Measurements from ENCODE around the gene C6orf62. TPM values are rescaled to one million over a fixed set of nuclear protein-coding genes. Genes with fewer than 3 reads are reported as not detected.

The C6orf62 gene
- total and polyA plus RNA-seq, 4 donors: 29.6 to 58.6 (median 49.4) TPM

DNA sequence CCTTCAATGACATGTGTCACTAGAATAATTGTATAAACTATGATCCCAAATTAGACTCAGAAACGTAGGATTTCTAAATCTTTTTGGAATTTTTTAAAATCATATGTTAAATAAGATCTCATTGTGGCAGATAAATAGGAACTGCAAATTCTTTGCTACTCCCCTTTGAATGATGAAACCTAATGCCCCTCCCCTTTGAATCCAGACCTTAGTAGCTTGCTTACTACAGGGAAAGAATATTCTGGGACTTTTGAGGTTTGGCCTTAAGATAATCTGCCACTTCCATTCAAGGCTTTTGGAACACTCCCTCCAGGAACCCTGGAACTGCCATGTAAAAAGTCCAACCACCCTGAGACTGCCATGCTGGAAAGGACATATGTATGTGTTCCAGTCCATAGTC, 59.4 kb downstream of the C6orf62 start:
- Histone ChIP-seq H3K4me3 (ENCODE audit: low read depth in 1 of 3, low read length in 3 of 3) (no peak overlapping the region), H3K27me3 (ENCODE audit: control insufficient read depth in 4 of 4, insufficient read depth in 4 of 4, low read length in 3 of 4) (no peaks in the 10 kb centered on the region), H3K4me1 (ENCODE audit: control insufficient read depth in 4 of 4, insufficient read depth in 4 of 4, low read length in 3 of 4) (peaks cover 3 to 17% (median 16%) of the 10 kb centered on the region in 4 donors), H3K36me3 (ENCODE audit: control insufficient read depth in 4 of 4, insufficient read depth in 3 of 4, low read depth in 1 of 4, low read length in 3 of 4) (peaks cover 0 to 6% (median 1%) of the 10 kb centered on the region in 4 donors), H3K27ac (ENCODE audit: low read depth in 1 of 2, low read length in 2 of 2) (no peak overlapping the region), H3K9ac (ENCODE audit: low read depth in 1 of 2, low read length in 2 of 2) (no peak overlapping the region), H3K9me3 (ENCODE audit: control insufficient read depth in 4 of 4, low read length in 3 of 4) (no peaks in the 10 kb centered on the region)
- 81% methylated on average over 1 of the region's 1 CpG for WGBS
- no peak for TF ChIP-seq FOXA2 (IDR thresholded peaks at IDR 0.05)
- no peak for TF ChIP-seq HNF4G (IDR thresholded peaks at IDR 0.05)
- no peak for TF ChIP-seq FOXA1 (IDR thresholded peaks at IDR 0.05)
- TF ChIP-seq, protein P1, sequence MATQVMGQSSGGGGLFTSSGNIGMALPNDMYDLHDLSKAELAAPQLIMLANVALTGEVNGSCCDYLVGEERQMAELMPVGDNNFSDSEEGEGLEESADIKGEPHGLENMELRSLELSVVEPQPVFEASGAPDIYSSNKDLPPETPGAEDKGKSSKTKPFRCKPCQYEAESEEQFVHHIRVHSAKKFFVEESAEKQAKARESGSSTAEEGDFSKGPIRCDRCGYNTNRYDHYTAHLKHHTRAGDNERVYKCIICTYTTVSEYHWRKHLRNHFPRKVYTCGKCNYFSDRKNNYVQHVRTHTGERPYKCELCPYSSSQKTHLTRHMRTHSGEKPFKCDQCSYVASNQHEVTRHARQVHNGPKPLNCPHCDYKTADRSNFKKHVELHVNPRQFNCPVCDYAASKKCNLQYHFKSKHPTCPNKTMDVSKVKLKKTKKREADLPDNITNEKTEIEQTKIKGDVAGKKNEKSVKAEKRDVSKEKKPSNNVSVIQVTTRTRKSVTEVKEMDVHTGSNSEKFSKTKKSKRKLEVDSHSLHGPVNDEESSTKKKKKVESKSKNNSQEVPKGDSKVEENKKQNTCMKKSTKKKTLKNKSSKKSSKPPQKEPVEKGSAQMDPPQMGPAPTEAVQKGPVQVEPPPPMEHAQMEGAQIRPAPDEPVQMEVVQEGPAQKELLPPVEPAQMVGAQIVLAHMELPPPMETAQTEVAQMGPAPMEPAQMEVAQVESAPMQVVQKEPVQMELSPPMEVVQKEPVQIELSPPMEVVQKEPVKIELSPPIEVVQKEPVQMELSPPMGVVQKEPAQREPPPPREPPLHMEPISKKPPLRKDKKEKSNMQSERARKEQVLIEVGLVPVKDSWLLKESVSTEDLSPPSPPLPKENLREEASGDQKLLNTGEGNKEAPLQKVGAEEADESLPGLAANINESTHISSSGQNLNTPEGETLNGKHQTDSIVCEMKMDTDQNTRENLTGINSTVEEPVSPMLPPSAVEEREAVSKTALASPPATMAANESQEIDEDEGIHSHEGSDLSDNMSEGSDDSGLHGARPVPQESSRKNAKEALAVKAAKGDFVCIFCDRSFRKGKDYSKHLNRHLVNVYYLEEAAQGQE (IDR thresholded peaks at IDR 0.05): no peak
- no peak for DNase-seq (ENCODE audit: low spot score)

DNA sequence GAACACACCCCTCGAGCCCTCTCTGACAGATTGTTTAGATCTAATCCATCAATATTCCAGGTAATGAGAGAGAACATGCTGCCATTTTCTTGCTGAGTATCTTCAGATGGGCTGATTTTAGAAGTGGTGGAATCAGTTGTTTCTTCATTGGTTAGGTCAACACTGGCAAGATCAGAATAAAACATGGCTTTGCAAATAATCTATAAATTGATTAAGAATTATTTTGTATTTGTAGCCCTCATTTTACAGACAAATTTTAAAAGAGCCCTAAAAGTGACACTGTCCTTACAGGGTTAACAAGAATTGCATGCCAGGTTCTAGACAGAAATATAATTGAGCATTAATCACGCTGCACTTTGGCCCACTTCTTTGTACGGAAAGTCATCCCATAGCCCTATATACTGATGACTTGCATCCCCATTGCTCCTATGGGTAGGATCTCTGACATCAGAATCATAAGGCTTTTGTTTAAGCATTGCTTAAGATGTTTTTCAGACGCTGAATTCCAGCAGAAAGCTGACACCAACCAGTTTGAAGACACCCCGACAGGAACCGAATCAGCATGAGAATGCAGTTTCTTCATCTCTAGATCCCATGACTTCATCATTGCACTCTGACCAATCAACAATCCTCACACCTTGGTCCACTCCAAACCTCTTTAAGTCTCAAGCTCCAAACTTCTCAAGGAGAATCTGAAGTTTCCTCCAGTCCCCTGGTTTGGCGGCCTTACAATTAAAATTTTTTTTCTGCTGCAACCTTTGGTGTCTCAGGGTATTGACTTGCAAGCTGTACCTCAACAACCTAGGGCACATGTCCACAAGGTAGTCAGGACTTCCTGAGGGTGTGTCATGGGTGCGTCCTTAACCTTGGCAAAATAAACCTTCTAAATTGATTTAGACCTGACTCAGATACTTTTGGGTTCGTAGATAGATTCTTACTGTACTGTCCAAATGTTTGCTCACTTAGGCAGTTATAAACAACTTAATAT, 60.1 kb downstream of the C6orf62 start:
- no peak for DNase-seq (ENCODE audit: low spot score)
- TF ChIP-seq NR2F2 (IDR thresholded peaks at IDR 0.05) (no peak), SP1 (IDR thresholded peaks at IDR 0.05) (no peak), FOXA2 (IDR thresholded peaks at IDR 0.05) (no peak), JUND (IDR thresholded peaks at IDR 0.05) (no peak)
- TF ChIP-seq, protein P2, sequence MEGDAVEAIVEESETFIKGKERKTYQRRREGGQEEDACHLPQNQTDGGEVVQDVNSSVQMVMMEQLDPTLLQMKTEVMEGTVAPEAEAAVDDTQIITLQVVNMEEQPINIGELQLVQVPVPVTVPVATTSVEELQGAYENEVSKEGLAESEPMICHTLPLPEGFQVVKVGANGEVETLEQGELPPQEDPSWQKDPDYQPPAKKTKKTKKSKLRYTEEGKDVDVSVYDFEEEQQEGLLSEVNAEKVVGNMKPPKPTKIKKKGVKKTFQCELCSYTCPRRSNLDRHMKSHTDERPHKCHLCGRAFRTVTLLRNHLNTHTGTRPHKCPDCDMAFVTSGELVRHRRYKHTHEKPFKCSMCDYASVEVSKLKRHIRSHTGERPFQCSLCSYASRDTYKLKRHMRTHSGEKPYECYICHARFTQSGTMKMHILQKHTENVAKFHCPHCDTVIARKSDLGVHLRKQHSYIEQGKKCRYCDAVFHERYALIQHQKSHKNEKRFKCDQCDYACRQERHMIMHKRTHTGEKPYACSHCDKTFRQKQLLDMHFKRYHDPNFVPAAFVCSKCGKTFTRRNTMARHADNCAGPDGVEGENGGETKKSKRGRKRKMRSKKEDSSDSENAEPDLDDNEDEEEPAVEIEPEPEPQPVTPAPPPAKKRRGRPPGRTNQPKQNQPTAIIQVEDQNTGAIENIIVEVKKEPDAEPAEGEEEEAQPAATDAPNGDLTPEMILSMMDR (IDR thresholded peaks at IDR 0.05; ENCODE audit: low read depth, low read length, missing input control): no peak
- TF ChIP-seq, protein P3, sequence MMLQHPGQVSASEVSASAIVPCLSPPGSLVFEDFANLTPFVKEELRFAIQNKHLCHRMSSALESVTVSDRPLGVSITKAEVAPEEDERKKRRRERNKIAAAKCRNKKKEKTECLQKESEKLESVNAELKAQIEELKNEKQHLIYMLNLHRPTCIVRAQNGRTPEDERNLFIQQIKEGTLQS (IDR thresholded peaks at IDR 0.05): no peak
- H3K36me3 ChIP-seq (ENCODE audit: control insufficient read depth in 4 of 4, insufficient read depth in 3 of 4, low read depth in 1 of 4, low read length in 3 of 4): peaks cover 0 to 7% (median 2%) of the 10 kb centered on the region in 4 donors
- H3K4me3 ChIP-seq (ENCODE audit: low read depth in 1 of 3, low read length in 3 of 3): no peak overlapping the region
- peaks cover 3 to 11% (median 10%) of the 10 kb centered on the region in 4 donors for H3K4me1 ChIP-seq (ENCODE audit: control insufficient read depth in 4 of 4, insufficient read depth in 4 of 4, low read length in 3 of 4)
- no peak overlapping the region for H3K27ac ChIP-seq (ENCODE audit: low read depth in 1 of 2, low read length in 2 of 2)
- H3K9ac ChIP-seq (ENCODE audit: low read depth in 1 of 2, low read length in 2 of 2): no peak overlapping the region
- H3K27me3 ChIP-seq (ENCODE audit: control insufficient read depth in 4 of 4, insufficient read depth in 4 of 4, low read length in 3 of 4): no peaks in the 10 kb centered on the region
- H3K9me3 ChIP-seq (ENCODE audit: control insufficient read depth in 4 of 4, low read length in 3 of 4): no peaks in the 10 kb centered on the region
- WGBS: 84% methylated on average over 9 of the region's 9 CpGs

DNA sequence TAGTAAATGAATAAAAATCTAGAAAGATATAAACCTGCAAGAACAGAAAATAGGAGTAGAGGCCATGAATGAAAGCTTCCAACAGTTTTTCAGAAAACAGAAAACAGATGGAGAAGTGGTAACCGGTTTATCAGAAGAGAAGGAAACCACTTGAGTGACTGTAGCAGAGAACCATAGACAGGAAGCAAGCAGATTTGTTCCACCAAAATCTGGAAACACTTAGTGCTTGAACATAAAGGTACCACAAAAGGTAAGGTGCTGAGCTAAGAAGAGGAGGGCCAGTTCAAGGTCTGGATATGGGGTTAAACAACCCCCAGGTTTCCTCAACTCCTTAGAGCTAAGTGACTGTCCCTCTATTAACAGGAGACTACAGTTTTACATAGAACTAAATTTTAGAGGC, 63.7 kb downstream of the C6orf62 start:
- H3K4me3 ChIP-seq (ENCODE audit: low read depth in 1 of 3, low read length in 3 of 3): no peak overlapping the region
- H3K9me3 ChIP-seq (ENCODE audit: control insufficient read depth in 4 of 4, low read length in 3 of 4): no peaks in the 10 kb centered on the region
- WGBS: 79% methylated on average over 1 of the region's 1 CpG
- no peaks in the 10 kb centered on the region for H3K4me1 ChIP-seq (ENCODE audit: control insufficient read depth in 4 of 4, insufficient read depth in 4 of 4, low read length in 3 of 4)
- no peak overlapping the region for H3K9ac ChIP-seq (ENCODE audit: low read depth in 1 of 2, low read length in 2 of 2)
- no peaks in the 10 kb centered on the region for H3K27me3 ChIP-seq (ENCODE audit: control insufficient read depth in 4 of 4, insufficient read depth in 4 of 4, low read length in 3 of 4)
- no peak overlapping the region for H3K27ac ChIP-seq (ENCODE audit: low read depth in 1 of 2, low read length in 2 of 2)
- no peak for TF ChIP-seq RXRA (IDR thresholded peaks at IDR 0.05)
- H3K36me3 ChIP-seq (ENCODE audit: control insufficient read depth in 4 of 4, insufficient read depth in 3 of 4, low read depth in 1 of 4, low read length in 3 of 4): peaks cover 2 to 27% (median 24%) of the 10 kb centered on the region in 4 donors
- no peak for DNase-seq (ENCODE audit: low spot score)

Other genes starting within 250 kb of the C6orf62 start
- gene GPLD1, start 229.6 kb downstream of the C6orf62 start, total RNA-seq: 10 to 100 TPM; 24.0 to 62.0 TPM
- gene GPLD1, start 229.6 kb downstream of the C6orf62 start, polyA plus RNA-seq: 10 to 100 TPM; 15.5 to 20.5 TPM
- gene ALDH5A1, start 224.2 kb downstream of the C6orf62 start, total RNA-seq: 10 to 100 TPM; 19.8 to 26.8 TPM
- gene ALDH5A1, start 224.2 kb downstream of the C6orf62 start, polyA plus RNA-seq: 10 to 100 TPM; 18.2 to 19.5 TPM
- gene KIAA0319, start 73.0 kb downstream of the C6orf62 start, total RNA-seq: under 1 TPM in 1 of 2 donors, not detected in 1; under 0.01 TPM
- under 1 TPM in 1 of 2 donors, not detected in 1; 0.01 TPM for gene KIAA0319, start 73.0 kb downstream of the C6orf62 start, polyA plus RNA-seq
- gene TDP2, start 52.3 kb downstream of the C6orf62 start, total RNA-seq: 10 to 100 TPM; 17.9 to 24.3 TPM
- 10 to 100 TPM; 16.5 to 19.1 TPM for gene TDP2, start 52.3 kb downstream of the C6orf62 start, polyA plus RNA-seq
- 10 to 100 TPM in 1 of 2 donors, 1 to 10 TPM in 1; 9.9 to 21.8 TPM for gene ACOT13, start 52.1 kb downstream of the C6orf62 start, total RNA-seq
- 10 to 100 TPM; 20.7 to 90.0 TPM for gene ACOT13, start 52.1 kb downstream of the C6orf62 start, polyA plus RNA-seq
- gene GMNN, start 55.8 kb upstream of the C6orf62 start, total RNA-seq: 10 to 100 TPM in 1 of 2 donors, 1 to 10 TPM in 1; 8.4 to 34.9 TPM
- gene GMNN, start 55.8 kb upstream of the C6orf62 start, polyA plus RNA-seq: 10 to 100 TPM in 1 of 2 donors, 1 to 10 TPM in 1; 8.6 to 13.5 TPM
- gene ARMH2, start 79.8 kb upstream of the C6orf62 start, total RNA-seq: not detected
- gene ARMH2, start 79.8 kb upstream of the C6orf62 start, polyA plus RNA-seq: not detected
- 10 to 100 TPM in 1 of 2 donors, 1 to 10 TPM in 1; 5.1 to 10.9 TPM for gene RIPOR2, start 216.8 kb upstream of the C6orf62 start, total RNA-seq
- 1 to 10 TPM; 1.6 to 2.3 TPM for gene RIPOR2, start 216.8 kb upstream of the C6orf62 start, polyA plus RNA-seq

Data from liver (tissue), 9 donors.